ENCODE results near the gene CD248.
"Not testable (repeated sequence)": the region's sequence is repeated elsewhere in the genome, so short reads cannot be mapped to it uniquely, and the experiment has no call there.

The CD248 gene

GRCh38 chr11:66311470-66311964, 5.3 kb downstream of the CD248 start:
- DNase-seq (ENCODE audit: low read depth): no peak
- peak overlapping the region; percentile 58 for H3K4me3 ChIP-seq (ENCODE audit: low read length)
- no peak for TF ChIP-seq CTCF (IDR thresholded peaks at IDR 0.05; ENCODE audit: insufficient read depth, low read depth, low read length, missing control alignments)

GRCh38 chr11:66310803-66311440, 5.9 kb downstream of the CD248 start:
- DNase-seq (ENCODE audit: low read depth); H3K4me3 ChIP-seq (ENCODE audit: low read length): not testable (repeated sequence)

- no peak overlapping the region for H3K4me3 ChIP-seq (ENCODE audit: low read length)
- TF ChIP-seq CTCF (IDR thresholded peaks at IDR 0.05; ENCODE audit: insufficient read depth, low read depth, low read length, missing control alignments): no peak
- no peak for DNase-seq (ENCODE audit: low read depth)
These were observed 6.5 kb downstream of the CD248 start for GRCh38 chr11:66310324-66310723.

- no peak for DNase-seq (ENCODE audit: low read depth)
- H3K4me3 ChIP-seq (ENCODE audit: low read length): no peak overlapping the region
- TF ChIP-seq CTCF (IDR thresholded peaks at IDR 0.05; ENCODE audit: insufficient read depth, low read depth, low read length, missing control alignments): no peak
These were observed 7.4 kb downstream of the CD248 start for GRCh38 chr11:66309475-66309874.

GRCh38 chr11:66302656-66303055, 14.2 kb downstream of the CD248 start:
- no peak for TF ChIP-seq CTCF (IDR thresholded peaks at IDR 0.05; ENCODE audit: insufficient read depth, low read depth, low read length, missing control alignments)
- no peak for DNase-seq (ENCODE audit: low read depth)
- H3K4me3 ChIP-seq (ENCODE audit: low read length): no peak overlapping the region

- no peak for TF ChIP-seq CTCF (IDR thresholded peaks at IDR 0.05; ENCODE audit: insufficient read depth, low read depth, low read length, missing control alignments)
- no peak for DNase-seq (ENCODE audit: low read depth)
- H3K4me3 ChIP-seq (ENCODE audit: low read length): no peak overlapping the region
These were observed 17.7 kb downstream of the CD248 start for GRCh38 chr11:66299186-66299585.

- no peak for TF ChIP-seq CTCF (IDR thresholded peaks at IDR 0.05; ENCODE audit: insufficient read depth, low read depth, low read length, missing control alignments)
- no peak for DNase-seq (ENCODE audit: low read depth)
These were observed 19.2 kb downstream of the CD248 start for GRCh38 chr11:66297610-66298009.

More at GRCh38 chr11:66297610-66298009, 19.2 kb downstream of the CD248 start:
- no peak overlapping the region for H3K4me3 ChIP-seq (ENCODE audit: low read length)
